Vagina (tissue), 2 donors: Measurements from ENCODE around the gene MACROD2. TPM values are rescaled to one million over a fixed set of nuclear protein-coding genes. Genes with fewer than 3 reads are reported as not detected.

ENCODE experiments used
- DNase-seq, 2 donors: peaks; one replicate each; pipeline ENCODE4 v3.0.0-alpha.2; 2017; ENCODE audit errors: extremely low spot score in 2 of 2
- H3K27ac ChIP-seq: fragments of 200-600 bp; sonication (generic); one replicate; pipeline ENCODE4 v1.5.1; 2019
- H3K27me3 ChIP-seq: fragments of 200-600 bp; sonication (generic); one replicate; pipeline ENCODE4 v1.5.1; 2019
- H3K36me3 ChIP-seq, 2 donors: fragments of 200-600 bp; sonication (generic); one replicate each; pipeline ENCODE4 v1.5.1; 2017 to 2019
- H3K4me1 ChIP-seq: fragments of 200-600 bp; sonication (generic); one replicate; pipeline ENCODE4 v1.5.1; 2019
- H3K4me3 ChIP-seq, 2 donors: fragments of 200-600 bp; sonication (generic); 1 replicate in 1 of 2; 2 replicates in 1 of 2; pipeline ENCODE4 v1.5.1; 2016 to 2019
- H3K9me3 ChIP-seq: fragments of 200-600 bp; sonication (generic); one replicate; pipeline ENCODE4 v1.5.1; 2019
- POLR2A ChIP-seq, 2 donors: fragments of 450-650 bp; IDR thresholded peaks; one replicate each; pipeline ENCODE4 v1.6.1; 2017; ENCODE audit warnings: antibody characterized with exemption in 2 of 2, mild to moderate bottlenecking in 2 of 2, moderate library complexity in 2 of 2
- POLR2AphosphoS5 ChIP-seq, 2 donors: sonication (generic); formaldehyde crosslinking; IDR thresholded peaks; one replicate each; pipeline ENCODE4 v1.9.0; 2017; ENCODE audit warnings: antibody characterized with exemption in 2 of 2, mild to moderate bottlenecking in 2 of 2, low read depth in 1 of 2; ENCODE audit not compliant: insufficient read depth in 1 of 2
- intact Hi-C: fragments of 100-400 bp; cut with DNase I; formaldehyde crosslinking; loops from one replicate; pipeline ENCODE4 v1.15.1; 2023
- total RNA-seq: library from RNA; depleted of rRNA; stranded (reverse); fragments of >200 nt; gene quantifications from one replicate; pipeline ENCODE4 v1.2.3, GENCODE V29; 2016
- TF ChIP-seq, protein P1 (sequence below), 3 experiments: fragments of 450-650 bp in 2 of 3; fragments of 200-600 bp in 1 of 3; sonication (generic) in 1 of 3; IDR thresholded peaks; one replicate each; pipeline ENCODE4 v1.5.1; 2017 to 2019; ENCODE audit warnings: antibody characterized with exemption in 3 of 3, mild to moderate bottlenecking in 2 of 3, moderate library complexity in 2 of 3

The MACROD2 gene
- total RNA-seq, 1 donor from 2014 or later = 12.5 TPM

DNA sequence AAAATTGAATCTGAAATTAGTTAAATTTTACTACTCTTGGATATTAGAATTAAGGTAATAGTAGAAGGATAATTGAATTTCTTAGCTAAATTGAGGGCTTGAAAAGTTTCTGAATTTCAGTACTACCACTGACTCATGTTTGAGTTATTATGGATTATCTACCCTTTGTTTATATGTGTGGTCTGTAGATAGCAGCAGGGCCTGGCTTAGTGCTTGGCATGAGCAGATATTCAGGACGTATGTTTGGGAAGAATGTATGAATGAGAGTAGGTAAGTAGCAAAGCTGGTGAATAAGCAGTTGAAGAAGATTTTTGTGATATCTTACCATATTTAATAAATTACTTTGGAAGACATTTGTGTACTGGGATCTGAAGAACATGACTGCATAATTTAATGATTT lies 152.7 kb downstream of the MACROD2 start:
- Histone ChIP-seq H3K27me3 (no peaks in the 10 kb centered on the region), H3K36me3 (no peaks in the 10 kb centered on the region)
- intact Hi-C loops = no loop called here

DNA sequence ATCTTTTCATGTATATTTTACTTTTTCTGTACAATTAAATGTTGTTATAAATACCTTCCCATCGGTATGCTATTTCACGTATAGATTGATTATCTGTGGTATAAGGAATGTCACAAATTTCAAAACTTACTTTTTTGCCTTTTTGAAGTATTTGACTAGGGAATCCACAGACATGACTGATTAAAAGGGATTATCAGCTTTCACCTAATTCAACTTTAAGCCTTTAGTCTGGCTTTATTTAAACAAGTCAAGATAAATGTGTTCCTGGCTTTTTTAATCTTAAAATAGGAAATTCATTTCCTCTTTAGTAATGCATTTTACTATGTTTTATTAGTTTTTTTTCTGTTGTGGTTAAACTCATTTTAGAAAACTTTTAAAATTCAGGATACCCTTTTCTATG lies 160.0 kb downstream of the MACROD2 start:
- no peak overlapping the region for H3K4me3 ChIP-seq
- H3K36me3 ChIP-seq = no peaks in the 10 kb centered on the region
- intact Hi-C loops = no loop called here
- H3K27me3 ChIP-seq = no peaks in the 10 kb centered on the region
- H3K9me3 ChIP-seq = no peaks in the 10 kb centered on the region
- DNase-seq = no peak
- no peaks in the 10 kb centered on the region for H3K4me1 ChIP-seq
- TF ChIP-seq, protein P1, sequence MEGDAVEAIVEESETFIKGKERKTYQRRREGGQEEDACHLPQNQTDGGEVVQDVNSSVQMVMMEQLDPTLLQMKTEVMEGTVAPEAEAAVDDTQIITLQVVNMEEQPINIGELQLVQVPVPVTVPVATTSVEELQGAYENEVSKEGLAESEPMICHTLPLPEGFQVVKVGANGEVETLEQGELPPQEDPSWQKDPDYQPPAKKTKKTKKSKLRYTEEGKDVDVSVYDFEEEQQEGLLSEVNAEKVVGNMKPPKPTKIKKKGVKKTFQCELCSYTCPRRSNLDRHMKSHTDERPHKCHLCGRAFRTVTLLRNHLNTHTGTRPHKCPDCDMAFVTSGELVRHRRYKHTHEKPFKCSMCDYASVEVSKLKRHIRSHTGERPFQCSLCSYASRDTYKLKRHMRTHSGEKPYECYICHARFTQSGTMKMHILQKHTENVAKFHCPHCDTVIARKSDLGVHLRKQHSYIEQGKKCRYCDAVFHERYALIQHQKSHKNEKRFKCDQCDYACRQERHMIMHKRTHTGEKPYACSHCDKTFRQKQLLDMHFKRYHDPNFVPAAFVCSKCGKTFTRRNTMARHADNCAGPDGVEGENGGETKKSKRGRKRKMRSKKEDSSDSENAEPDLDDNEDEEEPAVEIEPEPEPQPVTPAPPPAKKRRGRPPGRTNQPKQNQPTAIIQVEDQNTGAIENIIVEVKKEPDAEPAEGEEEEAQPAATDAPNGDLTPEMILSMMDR (IDR thresholded peaks at IDR 0.05) = no peak
- no peak for TF ChIP-seq POLR2A (IDR thresholded peaks at IDR 0.05)
- TF ChIP-seq POLR2AphosphoS5 (IDR thresholded peaks at IDR 0.05; ENCODE audit: insufficient read depth in 1 of 2, low read depth in 1 of 2) = no peak
- no peak overlapping the region for H3K27ac ChIP-seq

More for the DNA sequence above, 152.7 kb downstream of the MACROD2 start:
- no peak for DNase-seq
- H3K27ac ChIP-seq = no peak overlapping the region
- no peak overlapping the region for H3K4me3 ChIP-seq
- H3K9me3 ChIP-seq = no peaks in the 10 kb centered on the region
- H3K4me1 ChIP-seq = no peaks in the 10 kb centered on the region
- TF ChIP-seq POLR2A (IDR thresholded peaks at IDR 0.05) = no peak
- no peak for TF ChIP-seq POLR2AphosphoS5 (IDR thresholded peaks at IDR 0.05; ENCODE audit: insufficient read depth in 1 of 2, low read depth in 1 of 2)
- TF ChIP-seq, protein P1 (IDR thresholded peaks at IDR 0.05) = no peak

DNA sequence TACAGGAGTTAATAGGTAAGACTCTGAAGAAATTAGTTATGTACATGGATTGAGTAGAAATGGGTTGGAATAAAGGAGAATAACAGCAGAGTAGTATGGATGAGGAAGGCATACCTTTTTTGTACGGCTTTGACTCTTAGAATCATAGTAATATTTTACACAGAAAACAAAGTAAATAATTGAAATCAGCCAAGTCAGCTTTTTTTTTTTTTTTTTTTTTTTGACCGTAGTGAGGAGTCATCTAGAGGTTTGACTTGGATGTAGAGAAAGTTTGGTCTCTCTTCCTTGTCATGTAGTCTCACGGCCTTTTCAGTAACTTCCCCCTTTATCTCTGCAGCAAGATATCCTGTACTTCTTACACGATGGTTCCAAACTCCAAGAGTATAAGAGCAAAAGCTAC lies 183.2 kb downstream of the MACROD2 start:
- Histone ChIP-seq H3K9me3 (no peaks in the 10 kb centered on the region), H3K4me3 (no peak overlapping the region), H3K36me3 (no peaks in the 10 kb centered on the region), H3K4me1 (no peaks in the 10 kb centered on the region), H3K27me3 (no peaks in the 10 kb centered on the region), H3K27ac (no peak overlapping the region)
- no peak for DNase-seq
- intact Hi-C loops = no loop called here
- no peak for TF ChIP-seq POLR2A (IDR thresholded peaks at IDR 0.05)

DNA sequence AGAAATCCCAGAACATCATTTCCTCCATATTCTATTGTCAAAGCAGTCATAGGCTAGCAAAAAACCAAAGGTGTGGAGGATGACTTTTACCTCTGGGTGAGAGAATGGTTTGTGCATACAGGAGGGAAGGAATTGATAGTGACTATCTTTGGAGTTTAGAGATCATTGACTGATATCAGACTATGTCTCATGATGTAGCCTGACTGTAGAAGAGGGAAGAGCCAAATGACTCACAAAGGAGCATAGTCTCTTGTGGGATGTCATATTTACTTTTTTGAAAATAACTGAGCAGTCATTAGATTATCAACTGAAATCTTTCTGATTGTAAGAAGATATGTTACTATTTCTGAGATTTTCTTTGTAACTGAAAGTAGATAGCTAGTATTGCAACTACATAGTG lies 183.6 kb downstream of the MACROD2 start:
- TF ChIP-seq POLR2A (IDR thresholded peaks at IDR 0.05) (no peak), POLR2AphosphoS5 (IDR thresholded peaks at IDR 0.05; ENCODE audit: insufficient read depth in 1 of 2, low read depth in 1 of 2) (no peak)
- TF ChIP-seq, protein P1 (IDR thresholded peaks at IDR 0.05) = no peak
- Histone ChIP-seq H3K4me3 (no peak overlapping the region), H3K4me1 (no peaks in the 10 kb centered on the region), H3K27ac (no peak overlapping the region), H3K9me3 (no peaks in the 10 kb centered on the region), H3K27me3 (no peaks in the 10 kb centered on the region), H3K36me3 (no peaks in the 10 kb centered on the region)
- no peak for DNase-seq
- intact Hi-C loops = no loop called here

DNA sequence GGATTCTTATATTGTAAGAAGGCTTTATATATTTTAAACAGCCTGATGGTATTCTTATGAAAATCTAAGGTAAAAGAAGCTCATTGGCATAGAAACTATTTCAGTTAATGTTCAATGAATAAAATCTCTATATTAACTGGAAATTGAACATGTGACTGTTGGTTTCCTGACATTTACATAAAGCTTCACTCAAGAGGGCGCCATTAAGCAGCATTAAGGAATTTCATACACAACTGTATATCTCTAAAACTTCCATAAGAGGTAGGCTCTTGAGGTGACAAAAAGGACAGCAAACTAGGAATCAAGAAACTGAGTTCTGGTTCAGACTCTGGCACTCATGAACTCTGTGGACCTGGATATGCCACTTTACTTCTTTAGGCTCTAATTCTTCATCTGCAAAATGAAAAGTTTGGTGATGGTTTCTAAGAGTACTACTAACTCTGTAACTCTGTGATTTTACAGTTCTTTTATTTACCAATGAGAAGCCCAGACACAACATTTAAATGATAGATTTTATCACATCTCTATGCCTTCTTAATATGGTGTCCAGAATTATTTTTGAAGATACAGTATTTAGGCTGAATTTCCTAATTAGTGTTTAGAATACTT lies 194.6 kb downstream of the MACROD2 start:
- H3K4me3 ChIP-seq = no peak overlapping the region
- DNase-seq = no peak
- no peak overlapping the region for H3K27ac ChIP-seq
- H3K36me3 ChIP-seq = no peaks in the 10 kb centered on the region
- H3K4me1 ChIP-seq = no peaks in the 10 kb centered on the region
- no peaks in the 10 kb centered on the region for H3K9me3 ChIP-seq
- intact Hi-C loops = no loop called here
- TF ChIP-seq POLR2AphosphoS5 (IDR thresholded peaks at IDR 0.05; ENCODE audit: insufficient read depth in 1 of 2, low read depth in 1 of 2) (no peak), POLR2A (IDR thresholded peaks at IDR 0.05) (no peak)
- TF ChIP-seq, protein P1 (IDR thresholded peaks at IDR 0.05) = no peak
- no peaks in the 10 kb centered on the region for H3K27me3 ChIP-seq
